SU-DHL-6 (cell line): Measurements from ENCODE around the gene ADGRD1.

ENCODE experiments used
- EZH2phosphoT487 ChIP-seq: fragments of 200-600 bp; sonication (generic), shearing (Covaris generic); conservative IDR thresholded peaks from 2 replicates; pipeline ENCODE4 v1.6.1; 2018; ENCODE audit warnings: mild to moderate bottlenecking, antibody characterized with exemption, low read length, moderate library complexity, mixed read lengths
- TF ChIP-seq, protein P1 (sequence below): fragments of 200-600 bp; sonication (generic); IDR thresholded peaks from one replicate; pipeline ENCODE4 v1.5.1; 2017; ENCODE audit warnings: antibody characterized with exemption, mild to moderate bottlenecking, low read length, moderate library complexity; ENCODE audit not compliant: insufficient read depth, poor library complexity, severe bottlenecking

DNA sequence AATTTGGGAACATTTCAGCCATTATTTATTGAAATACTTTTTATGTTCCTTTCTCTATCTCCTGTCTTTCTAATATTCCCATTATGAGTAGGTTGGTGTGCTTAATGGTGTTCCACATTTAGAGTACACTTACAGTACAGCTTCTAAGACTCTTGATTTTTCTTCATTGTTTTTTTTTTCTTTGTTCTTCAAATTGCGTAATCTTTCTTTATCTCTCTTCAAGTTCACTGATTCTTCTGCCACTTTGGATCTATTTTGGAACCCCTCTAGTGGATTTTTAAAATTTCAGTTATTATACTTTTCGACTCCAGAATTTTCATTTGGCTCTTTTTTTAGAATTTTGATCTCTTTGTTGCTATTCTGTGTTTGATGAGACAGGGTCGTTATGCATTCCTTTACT is 157.7 kb downstream of the ADGRD1 start:
- TF ChIP-seq, protein P1, sequence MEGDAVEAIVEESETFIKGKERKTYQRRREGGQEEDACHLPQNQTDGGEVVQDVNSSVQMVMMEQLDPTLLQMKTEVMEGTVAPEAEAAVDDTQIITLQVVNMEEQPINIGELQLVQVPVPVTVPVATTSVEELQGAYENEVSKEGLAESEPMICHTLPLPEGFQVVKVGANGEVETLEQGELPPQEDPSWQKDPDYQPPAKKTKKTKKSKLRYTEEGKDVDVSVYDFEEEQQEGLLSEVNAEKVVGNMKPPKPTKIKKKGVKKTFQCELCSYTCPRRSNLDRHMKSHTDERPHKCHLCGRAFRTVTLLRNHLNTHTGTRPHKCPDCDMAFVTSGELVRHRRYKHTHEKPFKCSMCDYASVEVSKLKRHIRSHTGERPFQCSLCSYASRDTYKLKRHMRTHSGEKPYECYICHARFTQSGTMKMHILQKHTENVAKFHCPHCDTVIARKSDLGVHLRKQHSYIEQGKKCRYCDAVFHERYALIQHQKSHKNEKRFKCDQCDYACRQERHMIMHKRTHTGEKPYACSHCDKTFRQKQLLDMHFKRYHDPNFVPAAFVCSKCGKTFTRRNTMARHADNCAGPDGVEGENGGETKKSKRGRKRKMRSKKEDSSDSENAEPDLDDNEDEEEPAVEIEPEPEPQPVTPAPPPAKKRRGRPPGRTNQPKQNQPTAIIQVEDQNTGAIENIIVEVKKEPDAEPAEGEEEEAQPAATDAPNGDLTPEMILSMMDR, result no peak
- TF ChIP-seq EZH2phosphoT487, result no peak
